ENCODE results near the gene BAHCC1.

DNA sequence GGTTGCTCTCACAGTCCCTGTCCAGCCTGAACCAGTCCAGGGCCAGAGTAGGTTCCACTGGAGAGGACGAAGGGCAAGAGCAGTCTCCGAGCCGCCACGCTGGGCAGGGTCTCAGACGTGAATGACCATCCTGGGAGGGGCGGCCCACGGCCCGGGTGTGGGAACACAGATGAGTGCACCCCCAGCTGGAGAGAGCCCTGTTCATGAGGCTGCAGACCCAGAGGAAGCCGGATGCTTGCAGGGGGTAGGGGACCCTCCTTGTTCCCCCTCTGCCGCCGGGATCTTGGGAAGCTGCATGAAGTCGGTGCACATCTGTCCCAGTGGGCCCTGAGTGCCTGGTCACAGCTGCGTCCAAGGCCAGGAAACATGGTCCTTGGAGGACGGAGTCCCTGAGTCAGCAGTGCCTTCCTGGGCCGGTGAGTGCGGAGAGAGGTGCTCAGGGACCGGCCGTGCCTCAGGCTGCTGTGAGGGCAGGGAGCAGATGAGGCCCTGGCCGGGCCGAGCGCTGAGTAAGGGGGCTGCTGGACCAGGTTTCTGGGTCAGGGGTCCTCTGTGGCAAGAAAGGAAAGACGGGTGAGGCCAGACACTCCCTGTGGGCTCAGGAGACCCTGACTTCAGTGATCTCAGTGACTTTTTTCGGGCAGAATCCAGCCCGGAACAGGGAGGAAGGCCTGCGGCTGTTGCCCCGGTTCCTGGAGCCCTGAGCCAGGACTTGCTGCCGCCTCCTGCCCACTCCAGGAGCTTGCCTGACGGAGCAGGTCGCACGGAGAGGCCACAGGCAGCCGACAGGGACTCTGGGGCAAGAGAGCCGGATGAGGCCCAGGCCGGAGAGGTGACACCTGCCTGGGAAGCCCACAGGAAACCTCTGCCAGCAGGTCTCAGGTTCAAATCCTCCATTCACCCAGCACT, 71.6 kb downstream of the BAHCC1 start:
- TF ChIP-seq, protein P1, sequence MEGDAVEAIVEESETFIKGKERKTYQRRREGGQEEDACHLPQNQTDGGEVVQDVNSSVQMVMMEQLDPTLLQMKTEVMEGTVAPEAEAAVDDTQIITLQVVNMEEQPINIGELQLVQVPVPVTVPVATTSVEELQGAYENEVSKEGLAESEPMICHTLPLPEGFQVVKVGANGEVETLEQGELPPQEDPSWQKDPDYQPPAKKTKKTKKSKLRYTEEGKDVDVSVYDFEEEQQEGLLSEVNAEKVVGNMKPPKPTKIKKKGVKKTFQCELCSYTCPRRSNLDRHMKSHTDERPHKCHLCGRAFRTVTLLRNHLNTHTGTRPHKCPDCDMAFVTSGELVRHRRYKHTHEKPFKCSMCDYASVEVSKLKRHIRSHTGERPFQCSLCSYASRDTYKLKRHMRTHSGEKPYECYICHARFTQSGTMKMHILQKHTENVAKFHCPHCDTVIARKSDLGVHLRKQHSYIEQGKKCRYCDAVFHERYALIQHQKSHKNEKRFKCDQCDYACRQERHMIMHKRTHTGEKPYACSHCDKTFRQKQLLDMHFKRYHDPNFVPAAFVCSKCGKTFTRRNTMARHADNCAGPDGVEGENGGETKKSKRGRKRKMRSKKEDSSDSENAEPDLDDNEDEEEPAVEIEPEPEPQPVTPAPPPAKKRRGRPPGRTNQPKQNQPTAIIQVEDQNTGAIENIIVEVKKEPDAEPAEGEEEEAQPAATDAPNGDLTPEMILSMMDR (conservative IDR thresholded peaks at IDR 0.05; ENCODE audit: low read depth, low read length): no peak
- TF ChIP-seq EZH2phosphoT487 (IDR thresholded peaks at IDR 0.05; ENCODE audit: borderline replicate concordance, low read length): no peak
